Left lung (tissue), 10 donors: ENCODE results near the gene CHRNA4. TPM values are rescaled to one million over a fixed set of nuclear protein-coding genes. Genes with fewer than 3 reads are reported as not detected.
A peak's percentile ranks its signal among the peaks of the same experiment; 100 is the strongest.

Experiments used
- ATAC-seq: fragments of 200-7000 bp; cut with Tn5 transposase; one replicate; pipeline ENCODE4 v1.9.1; 2020; ENCODE audit warnings: moderate library complexity
- DNase-seq, 4 donors: peaks; one replicate each; pipeline ENCODE4 v3.0.0-alpha.2; 2013 to 2020
- H3K27ac ChIP-seq, 2 donors: fragments of 200-600 bp; sonication (generic) in 1 of 2; one replicate each; pipeline versions ENCODE4 v1.5.0 to v1.8.0; 2020 to 2021
- H3K27me3 ChIP-seq, 2 donors: fragments of 200-600 bp; sonication (generic) in 1 of 2; one replicate each; pipeline versions ENCODE4 v1.5.0 to v1.8.0; 2020 to 2021
- H3K36me3 ChIP-seq, 2 donors: fragments of 200-600 bp; sonication (generic) in 1 of 2; one replicate each; pipeline versions ENCODE4 v1.5.0 to v1.8.0; 2020 to 2021
- H3K4me1 ChIP-seq, 2 donors: fragments of 200-600 bp; one replicate each; pipeline ENCODE4 v1.8.0; 2021
- H3K4me3 ChIP-seq, 2 donors: fragments of 200-600 bp; sonication (generic) in 1 of 2; one replicate each; pipeline versions ENCODE4 v1.5.0 to v1.8.0; 2020 to 2021; ENCODE audit warnings: mild to moderate bottlenecking in 1 of 2
- H3K9me3 ChIP-seq, 2 donors: fragments of 200-600 bp; sonication (generic) in 1 of 2; one replicate each; pipeline versions ENCODE4 v1.5.0 to v1.8.0; 2020 to 2021
- intact Hi-C, 2 donors: fragments of 100-400 bp; cut with DNase I; formaldehyde crosslinking; loops; one replicate each; pipeline versions ENCODE4 v1.11.2 to v1.14.2; 2022
- polyA plus RNA-seq, 6 donors: library from polyadenylated mRNA; unstranded; fragments of 120-200 nt; gene quantifications; one replicate each; pipeline ENCODE4 v1.2.1, GENCODE V29; 2013; ENCODE audit not compliant: insufficient read length in 6 of 6
- total RNA-seq, 2 donors: library from RNA; stranded (reverse); fragmentation: NEBNext Ultra II Directional; extraction: Animal tissue kit (Norgen Biotek cat#: 25700); gene quantifications; one replicate each; pipeline ENCODE4 v1.2.1, GENCODE V29; 2021
- TF ChIP-seq, protein P1 (sequence below), 2 donors: fragments of 200-600 bp; sonication (generic) in 1 of 2; IDR thresholded peaks; one replicate each; pipeline versions ENCODE4 v1.5.0 to v1.8.0; 2021; ENCODE audit warnings: antibody characterized with exemption in 2 of 2
- donor health status: DM: no; HTN: yes; CAD: no.
- donor health status: DM: no; HTN: no; CAD: no.

Gene CHRNA4
- total and polyA plus RNA-seq, 8 donors: 0.16 to 1.3 (median 1.00) TPM; not detected in 2

- TF ChIP-seq, protein P1, sequence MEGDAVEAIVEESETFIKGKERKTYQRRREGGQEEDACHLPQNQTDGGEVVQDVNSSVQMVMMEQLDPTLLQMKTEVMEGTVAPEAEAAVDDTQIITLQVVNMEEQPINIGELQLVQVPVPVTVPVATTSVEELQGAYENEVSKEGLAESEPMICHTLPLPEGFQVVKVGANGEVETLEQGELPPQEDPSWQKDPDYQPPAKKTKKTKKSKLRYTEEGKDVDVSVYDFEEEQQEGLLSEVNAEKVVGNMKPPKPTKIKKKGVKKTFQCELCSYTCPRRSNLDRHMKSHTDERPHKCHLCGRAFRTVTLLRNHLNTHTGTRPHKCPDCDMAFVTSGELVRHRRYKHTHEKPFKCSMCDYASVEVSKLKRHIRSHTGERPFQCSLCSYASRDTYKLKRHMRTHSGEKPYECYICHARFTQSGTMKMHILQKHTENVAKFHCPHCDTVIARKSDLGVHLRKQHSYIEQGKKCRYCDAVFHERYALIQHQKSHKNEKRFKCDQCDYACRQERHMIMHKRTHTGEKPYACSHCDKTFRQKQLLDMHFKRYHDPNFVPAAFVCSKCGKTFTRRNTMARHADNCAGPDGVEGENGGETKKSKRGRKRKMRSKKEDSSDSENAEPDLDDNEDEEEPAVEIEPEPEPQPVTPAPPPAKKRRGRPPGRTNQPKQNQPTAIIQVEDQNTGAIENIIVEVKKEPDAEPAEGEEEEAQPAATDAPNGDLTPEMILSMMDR (IDR thresholded peaks at IDR 0.05): no peak
- no peaks in the 10 kb centered on the region for H3K36me3 ChIP-seq
- intact Hi-C loops: no loop called here
- peaks cover 0 to 94% of the 10 kb centered on the region in 2 donors for H3K27me3 ChIP-seq
- no peaks in the 10 kb centered on the region for H3K4me1 ChIP-seq
- DNase-seq (no peak), ATAC-seq (no peak)
- H3K9me3 ChIP-seq: no peaks in the 10 kb centered on the region
- H3K27ac ChIP-seq: no peak overlapping the region
- H3K4me3 ChIP-seq: no peak overlapping the region
These were observed 36.8 kb upstream of the CHRNA4 start for GRCh38 chr20:63397946-63398450.

- Histone ChIP-seq H3K4me3 (no peak overlapping the region), H3K36me3 (no peaks in the 10 kb centered on the region), H3K27ac (no peak overlapping the region), H3K4me1 (no peaks in the 10 kb centered on the region), H3K9me3 (no peaks in the 10 kb centered on the region), H3K27me3 (peaks cover 0 to 87% of the 10 kb centered on the region in 2 donors)
- intact Hi-C loops: no loop called here
- TF ChIP-seq, protein P1 (IDR thresholded peaks at IDR 0.05): no peak
- ATAC-seq (no peak), DNase-seq (no peak)
These were observed 36.1 kb upstream of the CHRNA4 start for GRCh38 chr20:63397155-63397843.

DNA sequence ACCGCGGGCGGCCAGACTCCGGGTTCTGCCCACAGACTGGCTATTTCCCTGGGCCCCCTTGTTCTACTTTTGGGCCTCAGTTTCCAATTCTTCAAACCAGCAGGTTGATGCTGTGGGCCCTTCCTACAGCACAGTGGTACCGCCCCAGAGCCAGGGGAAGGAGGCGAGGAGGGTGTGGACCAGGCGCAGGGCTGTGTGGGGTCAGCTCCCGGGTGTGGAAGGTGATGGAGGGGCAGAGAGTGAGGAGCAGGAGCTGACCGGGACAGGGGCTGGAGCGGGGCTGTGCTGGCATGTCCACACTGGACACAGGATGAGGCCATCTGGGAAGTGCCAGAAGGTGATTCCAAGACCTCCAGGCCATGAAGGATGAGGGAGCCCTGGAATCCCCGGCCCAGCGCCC lies 35.2 kb upstream of the CHRNA4 start:
- peaks cover 0 to 77% of the 10 kb centered on the region in 2 donors for H3K27me3 ChIP-seq
- no peak overlapping the region for H3K4me3 ChIP-seq
- ATAC-seq (no peak), DNase-seq (peak in 1 of 4 donors; percentile 68)
- intact Hi-C loops: no loop called here
- no peaks in the 10 kb centered on the region for H3K4me1 ChIP-seq
- H3K9me3 ChIP-seq: no peaks in the 10 kb centered on the region
- H3K36me3 ChIP-seq: no peaks in the 10 kb centered on the region
- no peak overlapping the region for H3K27ac ChIP-seq
- TF ChIP-seq, protein P1 (IDR thresholded peaks at IDR 0.05): no peak

GRCh38 chr20:63395723-63396122 lies 34.6 kb upstream of the CHRNA4 start:
- TF ChIP-seq, protein P1 (IDR thresholded peaks at IDR 0.05): no peak
- ATAC-seq (no peak), DNase-seq (peak in 1 of 4 donors; percentile 75)
- Histone ChIP-seq H3K27ac (no peak overlapping the region), H3K4me1 (no peaks in the 10 kb centered on the region), H3K4me3 (no peak overlapping the region), H3K36me3 (no peaks in the 10 kb centered on the region), H3K27me3 (peaks cover 0 to 71% of the 10 kb centered on the region in 2 donors), H3K9me3 (no peaks in the 10 kb centered on the region)
- intact Hi-C loops: no loop called here

- intact Hi-C loops: no loop called here
- Histone ChIP-seq H3K4me1 (no peaks in the 10 kb centered on the region), H3K27ac (no peak overlapping the region), H3K4me3 (no peak overlapping the region), H3K36me3 (no peaks in the 10 kb centered on the region), H3K9me3 (no peaks in the 10 kb centered on the region), H3K27me3 (peaks cover 0 to 64% of the 10 kb centered on the region in 2 donors)
- ATAC-seq (no peak), DNase-seq (no peak)
- TF ChIP-seq, protein P1 (IDR thresholded peaks at IDR 0.05): no peak
These were observed 33.8 kb upstream of the CHRNA4 start for GRCh38 chr20:63394920-63395455.
